HG03135 (cell line): ENCODE measurements around the gene RAB31.

Experiments
- ATAC-seq: cut with Tn5 transposase; IDR thresholded peaks from one replicate; pipeline ENCODE4 v1.9.1; 2021; ENCODE audit warnings: mild to moderate bottlenecking, moderate library complexity; ENCODE audit not compliant: unreplicated experiment

Gene RAB31

DNA sequence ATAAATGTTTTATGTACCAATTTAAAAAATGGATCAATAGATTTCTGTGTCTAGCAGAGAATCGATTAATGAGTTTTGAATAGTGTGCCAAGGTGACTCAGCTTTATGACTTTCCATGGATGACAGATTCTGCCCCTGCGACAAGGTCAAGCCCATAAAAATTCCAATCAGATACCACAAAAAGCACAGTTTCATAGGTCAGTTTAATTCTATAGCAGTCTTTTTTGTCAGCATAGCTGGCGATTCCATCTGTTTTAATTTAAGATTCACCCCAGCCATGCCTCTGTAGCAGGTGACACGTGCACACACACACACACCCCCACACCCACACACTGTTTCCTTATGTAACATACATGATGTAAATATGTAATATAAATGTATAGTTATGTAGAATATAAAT is 28.9 kb downstream of the RAB31 start:
- no peak for ATAC-seq

DNA sequence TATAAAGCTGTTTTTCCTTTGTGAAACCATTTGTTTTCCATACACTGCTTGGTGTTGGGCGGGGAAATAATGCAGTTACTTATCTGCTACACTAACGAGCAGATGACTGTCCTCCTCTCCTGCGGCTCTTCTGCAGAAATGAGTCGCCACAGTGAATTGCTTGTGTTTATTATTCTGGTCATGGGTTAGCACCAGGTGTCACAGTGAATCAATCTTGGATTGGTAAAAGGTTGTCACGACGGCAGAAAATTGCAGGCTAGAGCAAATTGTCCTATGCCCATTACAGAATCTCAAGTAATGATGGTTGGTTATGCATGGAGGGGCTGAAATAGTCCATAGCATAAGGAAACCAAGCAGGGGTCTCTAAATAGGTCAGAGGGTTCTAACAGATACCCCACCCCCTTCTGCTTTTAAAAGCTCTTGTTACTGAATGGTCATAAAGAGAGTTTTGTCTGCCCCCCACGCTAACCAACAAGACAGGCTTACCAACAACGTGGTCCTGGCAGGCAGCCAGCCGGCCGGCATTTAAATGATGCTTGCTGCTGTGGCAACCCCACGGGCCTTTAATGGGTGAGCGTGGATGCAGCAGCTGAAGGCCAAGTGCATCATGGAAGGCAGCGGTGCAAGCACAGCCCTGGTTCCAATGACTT is 29.5 kb downstream of the RAB31 start:
- ATAC-seq = no peak

DNA sequence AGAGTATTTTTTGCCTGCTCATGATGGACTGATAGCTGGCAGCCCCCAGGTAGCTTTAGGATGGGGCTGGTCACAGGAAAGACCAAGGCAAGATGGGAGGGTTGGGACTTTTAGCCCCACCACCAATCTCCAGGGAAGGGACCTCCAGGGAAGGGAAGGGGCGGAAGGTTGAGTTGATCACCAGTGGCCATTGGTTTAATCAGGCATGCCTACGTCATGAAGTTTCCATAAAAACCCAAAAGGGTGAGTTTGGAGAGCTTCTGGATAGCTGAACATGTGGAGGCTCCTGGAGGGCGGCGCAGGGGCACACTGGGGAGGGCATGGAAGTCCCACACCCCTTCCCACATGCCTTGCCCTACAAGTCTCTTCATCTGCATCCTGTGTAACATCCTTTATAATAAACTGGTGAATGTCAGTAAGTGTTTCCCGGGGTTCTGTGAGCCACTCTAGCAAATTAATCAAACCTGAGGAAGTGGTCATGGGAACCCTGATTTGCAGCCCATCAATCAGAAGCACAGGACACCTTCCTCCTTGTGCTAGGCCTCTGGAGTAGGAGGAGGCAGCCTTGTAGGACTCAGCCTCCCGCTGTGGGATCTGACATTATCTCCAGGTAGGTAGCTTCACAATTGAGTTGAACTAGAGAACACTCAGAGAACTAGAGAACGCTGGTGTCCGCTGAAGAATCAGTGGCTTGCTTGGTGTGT is 30.3 kb downstream of the RAB31 start:
- ATAC-seq = no peak

DNA sequence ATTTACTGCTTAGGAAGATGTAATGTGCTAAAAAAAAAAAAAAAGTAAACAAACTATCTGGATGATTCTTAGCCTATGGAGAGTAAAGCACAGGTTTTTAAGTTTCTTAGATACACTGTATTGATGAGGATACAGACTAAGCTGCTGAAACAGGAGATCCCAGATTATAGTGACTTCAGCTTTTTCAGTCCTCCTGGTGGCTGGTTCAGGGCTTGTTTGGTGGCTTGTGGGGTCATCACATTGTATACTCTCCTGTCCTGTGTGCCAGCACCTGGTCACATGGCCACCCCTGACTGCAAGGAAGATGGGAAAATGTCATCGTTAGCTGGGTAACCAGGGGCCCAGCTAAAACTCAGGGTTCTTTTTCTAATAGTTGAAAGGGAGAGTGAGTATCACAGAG is 31.4 kb downstream of the RAB31 start:
- ATAC-seq = no peak

DNA sequence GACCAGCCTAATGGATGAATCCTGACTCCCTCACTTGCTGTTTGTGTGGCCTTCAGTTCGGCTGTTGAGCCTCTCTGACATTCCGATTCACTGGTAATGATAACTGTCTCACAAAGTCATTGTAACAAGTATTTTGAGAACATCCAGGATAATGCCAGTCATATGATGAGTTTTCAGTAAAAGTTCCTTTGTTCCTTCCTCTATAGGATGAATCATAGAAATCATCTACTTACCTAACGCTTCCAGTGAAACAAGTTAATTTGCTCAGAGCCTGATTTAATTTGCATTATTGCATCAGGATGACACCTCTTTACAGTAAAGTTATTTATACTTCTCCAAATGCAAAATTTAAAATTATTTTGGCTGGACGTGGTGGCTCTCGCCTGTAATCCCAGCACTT is 32.0 kb downstream of the RAB31 start:
- ATAC-seq = no peak

DNA sequence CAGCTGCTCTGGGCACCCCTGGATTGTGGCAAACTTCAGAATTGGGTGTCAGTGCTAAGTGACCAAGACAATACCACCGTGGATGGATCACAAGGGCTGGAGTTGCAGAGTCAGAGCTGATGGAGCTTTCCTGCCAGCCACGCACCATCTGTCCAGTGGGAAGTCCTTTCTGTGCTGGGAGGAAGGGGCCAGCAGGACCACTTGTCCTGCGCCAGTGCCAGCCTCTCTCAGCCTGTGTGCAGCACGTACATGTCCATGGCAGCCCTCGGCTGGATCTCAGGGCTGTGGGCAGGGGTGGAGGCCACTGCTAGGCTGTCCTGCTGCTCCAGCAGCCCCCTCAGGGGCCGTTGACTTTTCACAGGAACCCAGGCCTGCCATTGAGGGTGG is 33.3 kb downstream of the RAB31 start:
- no peak for ATAC-seq

DNA sequence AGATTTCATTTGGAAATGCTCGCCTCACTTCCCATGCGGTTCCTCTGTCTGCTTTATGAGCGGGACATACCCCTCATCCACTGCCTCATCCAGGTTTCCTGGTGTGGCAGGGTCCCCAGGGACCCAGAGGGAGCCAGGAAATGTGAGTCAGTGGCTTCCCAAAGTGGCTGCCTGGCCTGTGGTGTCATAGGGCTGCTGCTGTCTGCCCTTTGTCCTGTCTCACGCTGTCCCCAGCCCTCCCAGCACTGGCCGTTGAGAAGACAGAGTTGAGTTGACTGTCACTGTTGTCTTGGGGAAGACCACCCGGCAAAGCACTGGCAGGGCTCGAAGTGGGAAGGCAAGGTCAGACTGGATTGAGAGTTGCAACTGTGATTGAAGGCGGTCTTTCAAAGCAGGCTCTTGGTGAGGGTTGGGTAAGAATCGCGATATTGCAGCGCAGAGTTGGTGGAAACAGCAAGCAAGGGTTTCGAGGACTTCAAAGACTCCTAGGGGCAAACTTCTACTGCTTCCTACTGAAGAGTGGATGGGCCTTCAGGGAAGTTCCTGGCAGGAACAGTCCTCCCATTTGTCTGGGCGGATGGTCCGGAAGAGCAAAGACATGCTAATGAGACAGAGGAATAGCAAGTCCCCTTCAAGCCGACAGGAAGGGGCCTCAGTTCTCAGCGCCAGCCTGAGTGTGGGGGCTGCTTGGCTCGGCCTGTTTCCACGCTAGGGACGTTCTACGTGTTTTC is 33.9 kb downstream of the RAB31 start:
- ATAC-seq = no peak

DNA sequence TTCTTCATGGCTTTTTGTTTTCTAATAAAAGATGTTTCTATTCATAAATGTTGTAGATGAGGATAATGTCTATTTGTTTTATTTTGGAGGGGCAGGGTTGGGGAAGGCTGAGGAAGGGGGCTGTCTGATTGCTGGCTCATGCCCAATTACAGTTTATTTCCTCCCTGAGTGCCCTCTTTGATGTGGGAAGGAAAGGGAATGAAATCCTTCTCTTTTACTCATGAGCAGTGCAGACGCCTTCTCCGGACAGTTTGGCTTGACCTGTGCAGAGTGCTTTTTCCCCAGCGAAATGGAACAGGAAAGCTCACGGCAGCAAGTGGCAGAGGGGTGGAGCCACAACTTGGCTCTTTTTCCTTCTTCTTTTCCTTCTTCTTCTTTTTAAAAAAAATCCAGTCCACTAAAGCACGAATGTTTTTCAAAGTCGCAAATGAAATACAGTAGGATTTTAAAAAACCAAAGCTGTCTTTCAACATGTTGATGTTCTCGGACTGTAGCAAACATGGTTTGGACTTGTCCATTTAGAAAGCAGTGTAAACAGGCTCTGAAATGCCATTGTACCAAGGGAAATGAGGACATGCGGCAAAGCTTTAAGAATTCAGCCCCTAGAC is 34.5 kb downstream of the RAB31 start:
- ATAC-seq = no peak

DNA sequence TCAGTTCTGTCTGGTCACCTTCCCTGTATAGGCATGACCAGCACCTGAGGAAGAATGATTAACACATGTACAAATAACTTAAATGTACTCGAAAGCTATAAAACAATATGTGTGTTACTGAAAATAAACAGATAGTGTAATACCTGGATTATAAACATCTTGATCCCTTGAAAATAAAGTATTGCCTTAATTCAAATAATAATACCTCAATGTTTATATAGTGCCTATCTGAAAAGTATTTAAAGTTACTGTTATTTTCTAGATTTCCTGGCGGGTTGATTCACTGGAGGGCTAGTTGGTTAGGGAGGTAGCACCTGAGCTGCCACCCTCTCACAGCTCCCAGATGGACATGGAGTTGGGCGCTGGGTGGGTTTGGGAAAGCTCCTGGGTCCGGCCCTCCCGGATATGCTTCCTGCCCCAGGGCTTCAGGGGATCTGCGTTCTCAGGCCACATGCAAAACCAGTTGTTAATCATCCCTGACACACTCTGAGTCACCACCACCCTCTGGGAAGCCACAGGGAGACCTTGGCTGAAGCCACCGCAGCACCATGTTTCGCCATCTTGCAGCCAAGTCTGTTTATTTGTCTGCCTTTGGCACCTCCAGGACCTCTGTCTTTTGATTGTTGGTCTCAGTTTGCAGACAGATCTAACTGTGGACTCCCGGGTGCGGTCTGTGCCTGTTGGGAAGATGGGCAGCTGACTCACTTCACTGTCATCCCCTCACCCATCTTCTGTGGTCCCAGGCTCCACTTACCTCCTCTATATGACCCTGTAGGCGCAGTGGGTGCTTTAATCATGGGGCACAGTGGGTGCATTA is 35.3 kb downstream of the RAB31 start:
- no peak for ATAC-seq

DNA sequence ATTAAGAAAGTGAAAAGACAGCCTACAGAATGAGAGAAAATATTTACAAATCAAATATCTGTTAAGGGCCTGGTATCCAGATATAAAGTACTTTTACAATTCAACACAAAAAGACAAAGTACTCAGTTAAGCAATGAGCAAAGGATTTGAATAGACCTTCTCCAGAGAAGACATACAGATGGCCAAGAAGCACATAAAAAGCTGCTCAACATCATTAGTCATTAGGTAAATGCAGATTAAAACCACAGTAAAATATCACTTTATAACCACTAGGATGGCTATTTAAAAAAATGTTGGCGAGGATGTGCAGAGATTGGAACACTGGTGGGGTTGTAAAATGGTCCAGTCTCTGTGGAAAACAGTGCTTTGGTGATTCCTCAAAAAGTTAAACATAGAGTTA is 38.9 kb downstream of the RAB31 start:
- no peak for ATAC-seq

DNA sequence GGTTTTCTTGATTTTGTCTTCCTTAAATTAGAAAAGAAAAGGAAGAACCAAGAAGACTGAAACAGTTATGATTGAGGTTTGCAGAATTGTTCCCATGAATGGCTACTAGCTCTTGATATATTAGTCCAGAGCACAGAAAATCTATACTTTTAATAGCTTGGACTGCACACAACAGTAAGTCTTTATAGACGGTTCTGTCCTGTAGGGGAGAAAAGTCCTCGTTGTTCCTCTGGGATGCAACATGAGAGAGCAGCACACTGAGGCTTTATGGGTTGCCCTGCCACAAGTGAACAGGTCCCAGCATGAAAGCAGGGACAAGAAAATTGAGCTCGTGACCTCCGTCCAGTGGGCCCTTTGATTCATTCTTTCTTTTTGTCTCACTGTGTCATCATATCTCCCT is 41.5 kb downstream of the RAB31 start:
- ATAC-seq = no peak

DNA sequence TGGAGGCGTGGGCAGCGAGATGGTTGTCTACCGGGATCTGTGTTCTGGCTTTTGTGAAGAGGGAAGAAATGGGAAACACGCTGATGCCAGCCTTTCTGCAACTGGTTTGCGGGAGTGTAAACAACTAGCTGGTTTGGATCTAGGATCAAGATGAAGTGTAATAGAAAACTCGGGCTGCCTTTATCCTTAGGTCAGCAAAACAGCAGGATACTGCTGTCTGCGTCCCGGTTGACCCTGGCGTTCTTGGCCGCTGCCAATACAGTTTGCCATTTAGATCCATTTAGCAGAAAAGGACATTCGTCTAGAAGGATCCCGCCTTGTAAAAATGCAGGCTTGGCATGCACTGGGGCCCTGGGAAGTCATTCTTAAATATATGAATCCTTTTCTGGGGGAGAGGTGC is 42.0 kb downstream of the RAB31 start:
- ATAC-seq = no peak

DNA sequence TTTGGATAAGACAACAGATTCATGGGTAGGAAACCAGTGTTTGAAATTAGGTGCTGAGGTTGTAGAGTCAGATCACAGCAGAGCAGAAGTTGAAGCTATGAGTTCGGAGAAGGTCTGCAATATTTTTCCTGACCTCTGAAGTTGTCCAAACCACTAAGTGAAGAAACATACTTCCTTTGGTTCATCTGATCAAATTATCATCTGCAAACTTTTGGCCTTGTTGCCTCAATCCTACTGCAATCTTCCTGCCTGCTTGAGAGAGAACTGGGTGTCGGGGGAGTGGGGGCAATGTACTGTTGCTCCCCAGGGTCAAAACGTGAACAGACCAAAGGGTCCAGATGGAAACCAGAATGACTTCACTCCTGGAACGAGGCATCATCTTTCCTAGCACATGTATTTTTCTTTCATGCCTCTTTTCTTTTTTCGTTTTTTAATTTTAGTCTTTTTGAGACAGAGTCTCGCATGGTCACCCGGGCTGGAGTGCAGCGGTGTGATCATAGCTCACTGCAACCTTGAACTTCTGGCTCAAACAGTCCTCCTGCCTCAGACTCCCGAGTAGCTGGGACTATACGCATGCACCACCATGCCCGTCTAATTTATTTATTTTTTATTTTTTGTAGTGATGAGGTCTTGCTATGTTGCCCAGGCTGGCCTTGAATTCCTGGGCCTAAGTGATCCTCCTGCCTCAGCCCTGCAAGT is 42.7 kb downstream of the RAB31 start:
- no peak for ATAC-seq

DNA sequence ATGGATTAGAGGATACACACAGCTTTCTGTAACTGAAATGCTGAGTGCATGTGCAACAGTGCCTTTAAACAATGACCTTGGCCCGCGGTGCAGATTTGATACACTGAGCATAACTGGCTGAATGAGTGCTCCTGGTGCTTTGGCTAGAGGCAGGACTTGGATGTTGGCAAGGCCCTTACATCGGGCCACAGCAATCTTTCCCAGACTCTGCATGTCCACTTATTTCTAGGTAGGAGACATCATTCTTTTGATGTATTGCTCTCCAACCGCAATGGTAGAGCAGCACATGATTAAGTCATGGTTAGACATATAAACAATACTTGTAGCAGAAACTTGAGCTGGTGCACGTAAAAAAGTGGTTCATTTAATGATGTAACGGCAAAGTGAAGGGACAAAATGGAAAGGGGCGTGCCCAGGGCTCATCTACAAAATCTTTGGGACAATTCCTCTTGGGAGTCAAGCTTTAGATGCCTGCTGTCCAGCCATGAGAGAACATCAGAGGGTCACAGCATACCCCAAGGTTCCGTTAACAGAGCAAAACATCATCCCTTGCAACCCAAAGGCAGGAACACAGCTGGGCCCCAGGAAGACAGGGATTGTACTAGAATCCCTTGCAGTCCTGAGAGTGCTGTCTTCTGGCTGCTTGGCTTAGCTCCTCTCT is 43.4 kb downstream of the RAB31 start:
- no peak for ATAC-seq

DNA sequence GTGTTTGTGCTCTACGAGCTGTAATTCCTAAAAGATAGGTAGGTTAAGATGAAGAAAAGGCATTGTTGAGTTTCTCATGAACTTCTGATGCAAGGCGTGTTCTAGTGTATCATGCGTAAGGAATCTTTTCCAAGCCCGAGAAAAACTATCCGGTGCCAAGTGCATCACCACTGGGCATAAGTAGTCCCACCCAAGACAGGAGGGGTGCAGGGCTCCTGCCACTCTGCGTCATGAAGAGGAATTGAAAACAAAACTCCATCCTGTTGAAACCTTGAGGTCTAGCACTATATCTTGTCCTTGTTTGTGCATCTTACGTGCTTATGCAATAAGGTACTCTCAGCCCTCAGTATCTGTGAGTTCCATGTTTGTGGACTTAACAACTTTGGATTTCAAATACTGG is 45.7 kb downstream of the RAB31 start:
- ATAC-seq = no peak

DNA sequence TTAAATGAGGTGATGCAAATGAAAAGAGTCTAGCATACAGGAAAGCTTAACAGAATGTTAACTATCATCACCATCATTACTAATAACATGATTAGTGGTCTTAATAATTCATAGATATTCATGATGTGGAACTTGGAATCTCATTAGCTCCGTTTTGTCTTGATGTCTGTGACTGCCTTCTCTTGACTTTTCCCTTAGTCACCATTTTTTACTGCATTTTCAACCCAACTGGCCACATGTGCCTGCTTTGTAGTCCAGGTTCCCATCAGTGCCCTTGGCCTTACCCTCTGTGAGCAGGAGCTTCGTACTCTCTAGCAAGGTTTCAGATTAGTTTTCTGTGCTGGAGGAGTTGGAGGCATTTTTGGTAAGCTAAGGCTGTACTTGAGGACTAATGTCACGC is 47.0 kb downstream of the RAB31 start:
- no peak for ATAC-seq

DNA sequence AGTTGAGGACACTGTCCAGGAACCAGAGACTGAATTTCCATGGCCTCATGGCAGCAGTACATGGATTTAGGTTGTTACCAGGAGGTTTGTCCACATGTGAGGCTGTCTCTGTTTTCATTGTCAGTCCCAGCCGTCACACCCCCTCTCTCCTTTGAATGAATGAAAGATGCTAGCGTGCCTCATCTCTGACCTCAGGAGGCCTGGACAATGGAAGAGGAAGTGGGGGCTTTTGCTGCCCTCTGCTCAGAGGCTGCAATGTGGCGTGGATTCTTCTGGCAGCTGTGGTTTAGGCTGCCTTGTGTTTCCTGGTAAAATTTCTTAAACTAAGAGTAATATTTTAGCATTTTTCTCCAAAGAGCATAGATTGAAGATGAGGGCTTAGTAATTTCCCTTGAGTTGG is 47.5 kb downstream of the RAB31 start:
- ATAC-seq = no peak

DNA sequence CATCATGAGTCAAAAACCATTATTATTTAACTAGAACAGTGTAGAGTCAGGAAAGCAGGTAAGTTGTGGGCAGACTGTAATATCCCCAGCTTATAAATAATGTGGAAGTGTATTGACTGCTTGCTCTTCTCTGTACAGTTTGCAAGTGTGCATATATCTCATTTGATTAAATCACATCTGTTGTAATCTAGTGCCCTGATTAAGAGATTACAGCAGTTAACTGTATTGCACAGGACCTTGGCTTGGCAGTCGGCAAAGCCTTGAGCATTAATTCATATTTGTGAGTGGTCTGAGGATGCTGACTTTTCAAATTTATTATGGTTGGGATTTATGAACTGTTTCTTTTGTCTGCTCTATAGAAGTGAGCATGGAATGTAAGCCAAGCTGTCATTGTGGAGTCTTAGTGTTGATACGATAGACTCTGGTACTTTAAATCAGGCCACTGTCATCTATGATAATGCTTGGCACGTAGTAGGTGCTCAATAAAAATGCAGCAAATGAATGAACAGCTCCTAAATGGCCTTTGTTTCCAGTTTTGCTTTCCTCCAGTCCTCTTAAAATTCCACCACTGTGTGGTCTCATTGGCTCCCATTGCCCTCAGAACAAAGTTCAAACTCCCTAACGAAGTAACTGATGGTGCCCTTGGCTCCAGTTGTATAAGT is 48.3 kb downstream of the RAB31 start:
- ATAC-seq = no peak

DNA sequence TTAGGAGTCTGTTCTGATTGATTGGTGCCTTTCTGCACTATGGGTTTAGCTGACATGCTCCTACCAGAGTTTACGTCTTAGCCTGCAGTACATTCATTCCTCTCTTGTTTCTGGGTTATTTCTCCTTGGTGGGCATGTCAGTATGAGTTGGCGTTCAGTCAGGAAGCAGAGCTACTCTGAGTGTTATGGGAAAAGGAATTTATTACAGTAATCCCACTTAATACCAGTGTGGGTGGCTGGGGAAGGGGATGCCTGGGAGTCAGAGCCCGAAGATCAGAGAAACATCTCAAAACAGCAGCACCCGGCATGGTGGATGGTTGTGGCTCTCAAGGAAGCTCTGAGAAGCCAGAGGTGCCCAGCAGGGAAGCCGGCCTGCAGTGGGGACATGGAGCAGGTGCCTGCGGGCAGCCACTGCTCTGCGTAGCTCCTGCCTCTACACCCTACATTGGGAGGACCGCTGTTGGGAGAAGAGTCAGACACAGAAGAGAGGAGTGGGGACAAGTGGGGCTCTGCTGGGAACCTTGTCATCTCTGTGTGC is 48.9 kb downstream of the RAB31 start:
- no peak for ATAC-seq
